Activated CD4-positive, alpha-beta T cell treated with anti-CD3 and anti-CD28 coated beads, Interleukin-2, Interleukin-6, amounts not matched to agents 100 ng/mL and 50 ng/mL, durations not matched to agents 16 hours and 8 hours (primary cell): Measurements from ENCODE around the gene PCBP2.
"Not testable (repeated sequence)": the region's sequence is repeated elsewhere in the genome, so short reads cannot be mapped to it uniquely, and the experiment has no call there.

Experiments used
- DNase-seq: peaks from one replicate; pipeline ENCODE4 v3.0.0-alpha.2; 2020

PCBP2 gene

DNA sequence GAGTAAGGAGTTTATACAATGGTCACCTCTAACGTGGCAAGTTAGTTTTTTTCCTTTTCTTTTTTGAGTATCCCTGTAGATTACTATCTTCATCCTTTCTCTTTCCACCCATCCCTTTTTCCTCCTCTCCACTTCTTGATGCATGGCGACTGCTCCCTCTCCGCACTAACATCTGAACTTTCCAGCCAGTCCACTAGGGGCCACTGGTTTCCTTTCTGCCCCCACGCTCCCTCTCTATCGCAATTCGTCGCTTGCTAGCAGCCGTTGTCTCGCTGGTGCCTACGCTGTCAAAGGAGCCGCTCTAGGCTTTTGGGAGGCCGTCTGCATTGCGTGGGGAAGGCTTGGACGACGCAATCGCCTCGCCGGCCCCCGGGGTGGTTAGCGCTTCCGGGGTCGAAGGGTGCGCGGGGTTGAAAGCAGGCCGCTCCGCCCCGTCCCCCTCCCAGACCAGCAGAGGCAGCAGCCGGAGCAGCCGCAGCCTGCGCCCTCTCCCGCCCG lies at the start of gene PCBP2:
Gene PCBP2 (plus strand): TSS at position 442 of the 498 bp plus-strand sequence. CDS start 2,699 bp downstream, outside the sequence.
- peak; percentile 99 for DNase-seq

DNA sequence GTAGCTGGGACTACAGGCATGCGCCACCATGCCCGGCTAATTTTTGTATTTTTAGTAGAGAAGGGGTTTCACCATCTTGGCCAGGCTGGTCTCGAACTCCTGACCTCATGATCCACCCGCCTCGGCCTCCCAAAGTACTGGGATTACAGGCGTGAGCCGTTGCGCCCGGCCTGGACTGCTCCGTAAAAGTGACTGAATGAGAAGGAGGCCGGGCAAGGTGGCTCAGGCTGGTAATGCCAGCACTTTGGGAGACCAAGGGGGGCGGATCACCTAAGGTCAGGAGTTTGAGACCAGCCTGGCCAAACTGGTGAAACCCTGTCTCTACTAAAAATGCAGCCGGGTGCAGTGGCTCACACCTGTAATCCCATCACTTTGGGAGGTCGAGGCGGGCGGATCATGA lies 49.6 kb upstream of the PCBP2 start:
- not testable (repeated sequence) for DNase-seq

DNA sequence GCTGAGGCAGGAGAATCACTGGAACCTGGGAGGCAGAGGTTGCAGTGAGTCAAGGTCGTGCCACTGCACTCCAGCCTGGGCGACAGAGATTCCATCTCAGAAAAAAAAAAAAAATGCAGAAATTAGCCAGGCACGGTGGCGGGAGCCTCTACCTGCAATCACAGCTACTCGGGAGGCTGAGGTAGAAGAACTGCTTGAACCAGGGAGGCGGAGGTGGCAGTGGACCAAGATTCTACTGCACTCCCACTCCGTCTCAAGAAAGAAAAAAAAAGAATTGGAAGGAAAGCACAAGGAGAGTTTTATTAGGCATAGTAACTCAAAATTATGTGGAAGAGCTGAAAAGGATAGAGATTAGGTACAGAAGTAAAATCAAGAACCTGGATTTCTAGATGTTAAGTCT lies 49.0 kb upstream of the PCBP2 start:
- no peak for DNase-seq

DNA sequence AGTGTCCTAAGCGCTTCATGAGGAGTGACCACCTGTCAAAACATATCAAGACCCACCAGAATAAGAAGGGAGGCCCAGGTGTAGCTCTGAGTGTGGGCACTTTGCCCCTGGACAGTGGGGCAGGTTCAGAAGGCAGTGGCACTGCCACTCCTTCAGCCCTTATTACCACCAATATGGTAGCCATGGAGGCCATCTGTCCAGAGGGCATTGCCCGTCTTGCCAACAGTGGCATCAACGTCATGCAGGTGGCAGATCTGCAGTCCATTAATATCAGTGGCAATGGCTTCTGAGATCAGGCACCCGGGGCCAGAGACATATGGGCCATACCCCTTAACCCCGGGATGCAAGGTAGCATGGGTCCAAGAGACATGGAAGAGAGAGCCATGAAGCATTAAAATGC lies 41.0 kb upstream of the PCBP2 start:
- DNase-seq: no peak

DNA sequence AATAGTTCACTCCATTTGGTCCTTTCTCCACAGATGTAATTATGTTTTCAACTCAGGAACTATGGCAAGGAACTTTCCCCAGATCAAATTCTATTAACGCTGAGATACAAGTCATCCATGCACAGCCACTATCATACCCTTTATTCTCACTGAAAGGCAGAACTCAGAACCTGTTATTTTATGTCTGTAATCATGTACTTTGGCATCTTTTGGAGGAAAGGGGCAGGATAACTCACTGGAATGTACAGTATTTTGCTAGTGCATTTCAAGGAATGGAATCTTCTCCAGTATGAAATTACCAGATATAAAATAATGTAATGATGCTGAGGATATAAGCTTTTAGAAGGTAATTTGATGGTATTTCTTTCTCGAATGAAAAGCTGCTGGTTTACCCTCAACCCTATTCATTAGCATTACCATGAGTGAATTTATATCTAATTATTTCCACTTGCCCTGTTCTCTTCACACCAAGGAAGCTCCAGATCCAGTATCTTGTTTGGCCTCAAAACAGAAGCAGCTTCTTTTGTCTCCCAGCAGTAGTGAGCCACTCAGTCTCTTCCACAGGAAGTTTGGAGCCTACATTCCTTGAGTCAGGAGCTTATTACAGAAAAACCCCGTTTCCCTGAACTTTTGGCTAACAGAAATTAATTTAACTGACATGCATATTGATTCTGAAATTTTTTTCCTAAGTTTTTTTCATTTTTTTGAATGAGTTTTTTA lies 38.3 kb upstream of the PCBP2 start:
- no peak for DNase-seq

DNA sequence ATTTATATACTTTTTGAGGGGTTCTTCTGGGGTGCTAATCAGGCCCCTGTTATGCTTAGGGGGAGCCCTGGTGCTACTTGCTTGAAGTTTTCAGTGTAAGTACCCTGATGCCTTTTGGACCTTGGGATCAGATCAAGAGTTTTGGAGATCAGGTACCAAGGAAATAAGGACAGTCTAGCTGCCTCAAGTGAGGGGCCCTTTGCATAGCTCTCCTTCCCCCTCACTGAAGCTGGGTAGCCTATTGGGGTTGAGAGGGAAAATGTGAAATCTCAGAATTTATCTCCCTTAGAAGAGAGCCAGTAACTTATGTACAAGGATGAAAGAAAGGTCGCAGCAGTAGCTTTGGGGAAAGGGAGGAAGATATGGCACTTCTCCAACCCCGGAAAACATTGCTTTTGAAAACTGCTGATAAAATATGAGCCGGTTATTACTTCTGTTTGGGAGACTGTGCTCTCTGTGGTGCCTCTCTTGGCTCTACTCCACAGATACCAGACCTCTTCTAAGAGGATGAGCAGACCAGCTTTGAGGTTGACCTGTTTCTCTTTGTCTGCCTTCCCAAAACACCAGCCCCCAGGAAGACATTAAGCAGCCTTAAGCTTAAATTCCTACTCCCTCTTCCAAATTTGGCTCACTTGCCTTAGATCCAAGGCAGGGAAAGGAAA lies 37.0 kb upstream of the PCBP2 start:
- no peak for DNase-seq

DNA sequence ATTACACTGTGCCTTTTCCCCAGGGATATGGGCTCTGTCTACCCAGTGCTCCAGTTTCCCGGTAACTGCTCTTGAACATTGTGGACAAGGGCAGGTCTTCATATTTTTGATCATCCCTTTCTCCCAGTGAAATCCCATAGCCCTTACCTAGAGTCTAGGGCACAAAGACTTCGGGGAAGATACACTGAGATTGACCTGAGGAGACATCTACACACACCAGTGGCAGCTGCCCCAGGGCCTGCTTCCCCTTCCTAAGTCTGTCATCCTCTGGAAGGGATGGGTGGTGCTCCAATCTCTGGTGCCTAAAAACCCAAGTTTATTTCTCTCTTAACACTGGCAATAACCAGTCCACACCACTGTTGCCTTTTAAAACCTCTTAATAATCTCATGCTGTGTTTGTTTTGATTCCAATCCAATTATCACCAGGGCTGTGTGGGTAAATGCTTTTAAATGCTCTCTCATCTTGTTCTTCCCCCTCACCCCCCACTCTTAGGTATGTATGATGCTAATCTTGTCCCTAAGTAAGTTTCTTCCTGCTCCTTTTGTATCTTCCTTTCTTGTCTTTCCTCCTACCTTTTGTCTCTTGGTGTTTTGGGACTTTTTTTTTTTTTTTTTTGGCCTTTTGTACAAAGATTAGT lies 36.0 kb upstream of the PCBP2 start:
- DNase-seq: not testable (repeated sequence)

DNA sequence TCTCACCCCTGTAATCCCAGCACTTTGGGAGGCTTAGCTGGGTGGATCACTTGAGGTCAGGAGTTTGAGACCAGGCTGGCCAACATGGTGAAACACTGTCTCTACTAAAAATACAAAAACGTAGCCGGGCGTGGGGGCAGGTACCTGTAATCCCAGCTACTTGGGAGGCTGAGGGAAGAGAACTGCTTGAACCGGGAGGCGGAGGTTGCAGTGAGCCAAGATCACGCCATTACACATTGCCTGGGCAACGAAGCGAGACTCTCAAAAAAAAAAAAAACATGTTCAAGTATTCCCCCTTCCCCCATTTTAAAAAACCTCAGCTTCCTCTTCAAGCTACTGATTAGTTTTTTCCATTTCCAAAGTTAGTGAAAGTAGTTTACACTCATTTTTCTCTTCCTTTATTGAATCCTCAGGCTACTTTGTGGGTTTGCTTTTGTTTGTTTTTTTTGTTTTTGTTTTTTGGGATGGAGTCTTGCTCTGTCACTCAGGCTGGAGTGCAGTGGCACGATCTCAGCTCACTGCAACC lies 34.5 kb upstream of the PCBP2 start:
- DNase-seq: peak; percentile 30

DNA sequence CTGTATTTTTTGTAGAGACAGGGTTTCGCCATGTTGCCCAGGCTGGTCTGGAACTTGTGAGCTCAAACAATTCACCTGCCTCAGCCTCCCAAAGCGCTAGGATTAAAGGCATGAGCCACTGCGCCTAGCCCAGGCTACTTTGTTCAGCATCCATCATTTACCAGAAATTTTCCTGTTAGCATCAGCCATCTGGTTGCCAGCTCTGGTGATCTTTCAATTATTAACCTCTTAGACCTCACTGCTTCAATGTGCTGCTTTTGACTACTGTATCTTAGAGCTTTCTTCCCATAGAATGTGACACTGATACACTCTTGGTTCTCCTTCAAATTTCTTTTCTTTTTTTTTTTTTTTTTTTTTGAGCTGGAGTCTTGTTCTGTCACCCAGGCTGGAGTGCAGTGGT lies 33.7 kb upstream of the PCBP2 start:
- no peak for DNase-seq

DNA sequence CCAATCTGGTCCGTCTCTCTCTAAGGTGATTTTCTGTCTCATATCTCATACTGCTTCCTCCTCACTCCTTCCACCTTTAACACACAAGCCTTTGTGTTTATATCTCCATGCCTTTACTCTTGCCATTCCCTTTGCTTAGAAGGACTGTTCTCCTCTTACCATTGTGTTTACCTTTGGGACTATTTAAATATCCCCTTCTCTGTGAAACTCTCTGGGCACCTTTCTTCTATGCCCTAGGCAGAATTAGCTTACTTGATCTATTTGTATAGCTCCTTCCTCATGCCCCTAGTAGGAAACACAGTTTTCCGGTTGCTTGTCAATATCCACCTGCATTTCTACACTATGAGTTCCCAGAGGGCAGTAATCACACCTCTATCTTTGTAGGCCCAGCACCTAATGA lies 32.1 kb upstream of the PCBP2 start:
- DNase-seq: no peak

DNA sequence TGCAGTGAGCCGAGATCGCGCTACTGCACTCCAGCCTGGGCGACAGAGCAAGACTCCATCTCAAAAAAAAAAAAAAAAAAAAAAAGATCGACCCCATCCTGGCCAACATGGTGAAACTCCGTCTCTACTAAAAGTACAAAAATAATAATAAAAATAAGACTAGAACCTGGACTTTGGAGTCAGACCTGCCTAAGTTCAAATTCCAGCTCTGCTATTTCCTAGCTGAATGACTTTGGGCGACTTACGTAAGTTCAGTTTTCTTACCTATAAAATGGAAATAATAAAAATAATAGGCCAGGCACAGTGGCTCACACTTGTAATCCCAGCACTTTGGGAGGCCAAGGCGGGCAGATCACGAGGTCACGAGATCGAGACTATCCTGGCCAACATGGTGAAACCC lies 29.7 kb upstream of the PCBP2 start:
- not testable (repeated sequence) for DNase-seq

DNA sequence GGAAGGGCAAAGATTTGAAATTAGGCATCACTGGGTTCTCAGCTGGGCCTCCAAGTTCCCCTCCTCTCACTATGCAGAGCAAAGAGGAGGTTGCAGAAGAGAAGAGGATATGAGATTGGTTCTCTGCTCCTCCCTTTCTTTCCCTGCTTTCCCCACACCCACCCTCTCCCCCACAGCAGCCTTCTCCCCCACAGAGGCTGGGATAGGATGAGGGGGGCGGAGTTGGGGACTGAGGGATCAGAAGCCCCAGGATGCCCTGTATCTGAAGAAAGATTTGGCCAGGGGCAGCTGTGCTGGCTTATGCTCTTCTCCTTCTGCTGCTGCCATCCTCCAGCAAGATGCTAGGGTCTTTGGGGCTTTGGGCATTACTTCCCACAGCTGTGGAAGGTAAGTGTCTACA lies 28.3 kb upstream of the PCBP2 start, which contains the start of gene AMHR2:
Gene AMHR2 (plus strand): TSS at position 259 of the 400 bp plus-strand sequence. CDS start 80 bp downstream, at position 339.
- DNase-seq: no peak

DNA sequence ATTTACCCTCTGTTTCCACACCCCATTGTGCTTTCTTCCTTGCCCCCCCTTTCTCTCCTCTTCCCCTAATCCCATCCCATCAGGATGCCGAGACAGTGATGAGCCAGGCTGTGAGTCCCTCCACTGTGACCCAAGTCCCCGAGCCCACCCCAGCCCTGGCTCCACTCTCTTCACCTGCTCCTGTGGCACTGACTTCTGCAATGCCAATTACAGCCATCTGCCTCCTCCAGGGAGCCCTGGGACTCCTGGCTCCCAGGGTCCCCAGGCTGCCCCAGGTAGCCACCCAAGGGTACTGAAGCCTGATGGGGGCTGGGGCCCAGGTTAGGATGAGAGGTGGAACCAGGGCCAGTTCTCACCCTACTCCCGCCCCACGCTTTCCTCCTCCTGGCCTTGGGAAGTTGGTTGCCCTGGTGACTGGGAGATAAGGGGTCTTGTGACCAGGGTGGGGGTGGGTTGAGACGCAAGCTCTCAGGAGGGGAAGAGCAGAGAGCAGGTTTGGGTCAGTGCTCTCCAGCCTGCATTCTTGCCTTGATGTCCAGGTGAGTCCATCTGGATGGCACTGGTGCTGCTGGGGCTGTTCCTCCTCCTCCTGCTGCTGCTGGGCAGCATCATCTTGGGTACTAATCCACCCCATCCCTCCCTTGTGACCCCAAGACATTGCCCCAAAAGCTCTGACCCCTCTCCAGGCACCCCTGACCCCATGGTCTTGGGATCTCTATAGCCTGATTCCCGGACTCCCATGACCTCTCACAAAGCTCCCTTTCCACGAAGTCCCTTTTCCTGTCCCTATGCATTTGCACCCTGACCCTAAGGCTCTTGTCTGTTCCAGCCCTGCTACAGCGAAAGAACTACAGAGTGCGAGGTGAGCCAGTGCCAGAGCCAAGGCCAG lies 27.0 kb upstream of the PCBP2 start:
- DNase-seq: no peak

DNA sequence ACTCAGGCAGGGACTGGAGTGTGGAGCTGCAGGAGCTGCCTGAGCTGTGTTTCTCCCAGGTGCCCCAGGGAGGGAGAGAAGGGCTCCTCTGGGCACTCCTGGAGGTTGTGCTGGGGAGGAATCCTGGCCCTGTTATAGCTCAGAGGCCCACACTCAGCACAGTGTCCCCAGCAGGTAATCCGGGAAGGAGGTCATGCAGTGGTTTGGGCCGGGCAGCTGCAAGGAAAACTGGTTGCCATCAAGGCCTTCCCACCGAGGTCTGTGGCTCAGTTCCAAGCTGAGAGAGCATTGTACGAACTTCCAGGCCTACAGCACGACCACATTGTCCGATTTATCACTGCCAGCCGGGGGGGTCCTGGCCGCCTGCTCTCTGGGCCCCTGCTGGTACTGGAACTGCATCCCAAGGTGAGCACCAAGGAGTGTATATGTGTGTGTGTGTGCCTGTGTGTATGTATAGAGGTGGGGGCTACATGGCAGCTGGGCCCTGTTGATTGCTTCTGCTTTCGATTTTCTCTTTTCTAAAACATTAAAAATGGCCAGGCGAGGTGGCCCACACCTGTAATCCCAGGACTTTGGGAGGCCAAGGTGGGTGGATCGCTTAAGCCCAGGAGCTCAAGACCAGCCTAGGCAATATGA lies 26.3 kb upstream of the PCBP2 start:
- no peak for DNase-seq

DNA sequence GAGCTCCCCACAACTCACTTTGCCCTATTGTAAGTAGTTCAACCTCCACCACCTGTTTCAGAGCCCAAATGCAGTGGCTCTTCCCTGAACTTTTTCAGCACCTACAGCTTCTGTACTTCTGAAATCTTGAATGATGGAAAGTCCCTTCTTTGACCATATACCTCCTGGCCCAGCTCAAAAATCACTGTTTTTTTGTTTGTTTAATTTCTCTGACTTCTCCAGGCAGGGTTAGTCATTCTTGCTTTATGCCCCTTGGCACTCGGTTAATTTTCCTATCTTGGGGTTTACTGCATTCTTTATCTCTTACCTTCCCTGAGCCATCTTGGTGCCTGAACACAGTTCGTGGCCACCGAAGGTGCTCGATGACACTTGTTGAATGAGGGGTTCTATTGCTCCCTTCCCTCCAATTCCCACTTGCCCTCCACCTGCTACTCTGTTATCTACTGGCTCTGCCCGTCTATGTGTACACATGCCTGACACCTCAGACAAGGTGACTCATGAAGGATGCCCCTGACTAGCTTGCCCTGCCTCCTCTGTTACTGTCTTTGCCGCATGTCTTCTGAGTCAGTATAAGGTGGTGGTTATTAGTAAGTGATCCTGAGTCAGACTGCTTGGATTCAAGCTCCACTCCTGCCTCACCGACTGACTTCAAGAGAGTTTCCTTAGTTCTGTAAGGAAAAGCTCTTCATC lies 23.9 kb upstream of the PCBP2 start:
- DNase-seq: peak; percentile 63

DNA sequence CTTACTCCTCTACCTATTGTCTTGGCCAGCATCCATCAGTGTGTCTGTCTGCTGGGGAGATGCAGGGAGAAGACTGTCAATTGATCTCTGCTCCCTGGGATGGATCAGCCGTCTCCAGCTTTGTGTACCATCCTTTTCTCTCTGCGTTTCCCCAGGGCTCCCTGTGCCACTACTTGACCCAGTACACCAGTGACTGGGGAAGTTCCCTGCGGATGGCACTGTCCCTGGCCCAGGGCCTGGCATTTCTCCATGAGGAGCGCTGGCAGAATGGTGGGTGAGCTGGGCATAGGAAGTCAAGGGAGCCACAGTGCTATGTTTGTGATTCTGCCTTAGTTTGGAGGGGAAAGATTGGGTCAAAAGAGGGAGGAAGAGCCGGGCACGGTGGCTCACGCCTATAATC lies 23.2 kb upstream of the PCBP2 start:
- no peak for DNase-seq

DNA sequence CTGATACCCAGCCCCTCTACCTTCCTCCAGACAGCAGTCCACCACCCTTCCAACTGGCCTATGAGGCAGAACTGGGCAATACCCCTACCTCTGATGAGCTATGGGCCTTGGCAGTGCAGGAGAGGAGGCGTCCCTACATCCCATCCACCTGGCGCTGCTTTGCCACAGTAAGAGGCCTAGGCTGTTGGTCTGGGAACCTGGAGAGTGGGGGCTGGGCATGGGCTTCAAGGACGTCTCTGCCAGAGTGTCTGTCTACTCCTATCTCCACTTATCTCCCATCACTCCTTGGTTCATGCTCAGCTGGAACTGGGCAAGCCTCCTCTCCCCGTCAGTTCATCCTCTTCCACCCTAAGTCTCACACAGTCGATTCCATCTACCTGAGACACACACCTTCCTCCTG lies 21.8 kb upstream of the PCBP2 start:
- DNase-seq: no peak

DNA sequence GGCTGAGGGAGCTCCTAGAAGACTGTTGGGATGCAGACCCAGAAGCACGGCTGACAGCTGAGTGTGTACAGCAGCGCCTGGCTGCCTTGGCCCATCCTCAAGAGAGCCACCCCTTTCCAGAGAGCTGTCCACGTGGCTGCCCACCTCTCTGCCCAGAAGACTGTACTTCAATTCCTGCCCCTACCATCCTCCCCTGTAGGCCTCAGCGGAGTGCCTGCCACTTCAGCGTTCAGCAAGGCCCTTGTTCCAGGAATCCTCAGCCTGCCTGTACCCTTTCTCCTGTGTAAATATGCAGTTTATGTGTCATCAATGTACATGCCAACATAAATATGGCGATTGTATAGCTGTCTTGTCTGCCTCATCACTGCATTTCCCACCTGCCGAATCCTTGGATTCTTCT lies 20.7 kb upstream of the PCBP2 start:
- no peak for DNase-seq

DNA sequence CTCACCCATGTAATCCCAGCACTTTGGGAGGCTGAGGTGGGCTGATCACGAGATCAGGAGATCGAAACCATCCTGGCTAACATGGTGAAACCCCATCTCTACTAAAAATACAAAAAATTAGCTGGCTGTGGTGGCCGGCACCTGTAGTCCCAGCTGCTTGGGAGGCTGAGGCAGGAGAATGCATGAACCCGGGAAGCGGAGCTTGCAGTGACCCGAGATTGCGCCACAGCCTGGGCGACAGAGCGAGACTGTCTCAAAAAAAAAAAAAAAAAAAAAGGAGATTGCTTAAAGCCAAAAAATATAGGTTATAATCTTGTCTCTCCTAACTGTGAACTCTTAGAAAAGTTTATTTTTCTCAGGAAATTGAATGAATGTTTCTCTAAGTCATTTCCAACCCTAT lies 16.6 kb upstream of the PCBP2 start:
- DNase-seq: not testable (repeated sequence)

DNA sequence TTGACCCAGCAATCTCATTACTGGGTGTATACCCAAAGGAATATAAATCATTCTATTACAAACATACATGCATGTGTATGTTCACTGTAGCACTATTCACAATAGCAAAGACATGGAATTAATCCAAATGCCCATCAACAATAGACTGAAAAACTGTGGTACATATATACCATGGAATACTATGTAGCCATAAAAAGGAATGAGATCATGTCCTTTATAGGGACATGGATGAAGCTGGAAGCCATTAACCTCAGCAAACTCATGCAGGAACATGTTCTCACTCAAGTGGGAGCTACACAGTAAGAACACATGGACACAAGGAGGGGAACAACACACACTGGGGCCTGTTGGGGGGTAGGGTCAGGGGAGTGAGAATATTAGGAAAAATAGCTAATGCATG lies 12.3 kb upstream of the PCBP2 start:
- DNase-seq: not testable (repeated sequence)
